ENCODE measurements around the gene FNBP1.

FNBP1 gene

DNA sequence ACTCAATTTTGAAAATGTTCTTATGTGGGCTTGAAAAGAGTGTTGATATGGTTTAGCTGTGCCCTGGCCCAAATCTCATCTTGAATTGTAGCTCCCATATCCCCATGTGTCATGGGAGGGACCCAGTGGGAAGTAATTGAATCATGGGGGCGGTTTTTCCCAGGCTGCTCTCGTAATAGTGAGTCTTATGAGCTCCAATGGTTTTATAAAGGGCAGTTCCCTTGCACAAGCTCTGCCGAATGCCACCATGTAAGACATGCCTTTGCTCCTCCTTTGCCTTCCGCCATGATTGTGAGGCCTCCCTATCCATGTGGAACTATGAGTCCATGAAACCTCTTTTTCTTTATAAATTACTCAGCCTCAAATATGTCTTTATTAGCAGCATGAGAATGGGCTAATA, 136.7 kb downstream of the FNBP1 start:
- TF ChIP-seq ZNF169 (tag by site-specific recombination; IDR thresholded peaks at IDR 0.05): no peak
- TF ChIP-seq ZNF341 (tag by site-specific recombination; IDR thresholded peaks at IDR 0.05; ENCODE audit: low read depth): no peak
- no peak for TF ChIP-seq HOXD13 (CRISPR knock-in tag; IDR thresholded peaks at IDR 0.05; ENCODE audit: borderline replicate concordance)
- TF ChIP-seq ZNF175 (tag by site-specific recombination; IDR thresholded peaks at IDR 0.05): no peak
- TF ChIP-seq ZNF670 (tag by site-specific recombination; IDR thresholded peaks at IDR 0.05; ENCODE audit: low read depth): no peak
- no peak for TF ChIP-seq ZNF529 (tag by site-specific recombination; IDR thresholded peaks at IDR 0.05; ENCODE audit: insufficient replicate concordance)
- no peak for TF ChIP-seq ZNF133 (tag by site-specific recombination; IDR thresholded peaks at IDR 0.05)
- no peak for TF ChIP-seq PATZ1 (tag by site-specific recombination; IDR thresholded peaks at IDR 0.05)
- TF ChIP-seq ZNF449 (tag by site-specific recombination; IDR thresholded peaks at IDR 0.05): no peak
- no peak for TF ChIP-seq ZSCAN23 (tag by site-specific recombination; IDR thresholded peaks at IDR 0.05)
- TF ChIP-seq ZNF580 (tag by site-specific recombination; IDR thresholded peaks at IDR 0.05): no peak
- TF ChIP-seq ZNF214 (tag by site-specific recombination; IDR thresholded peaks at IDR 0.05; ENCODE audit: borderline replicate concordance): no peak
- no peak for TF ChIP-seq ZNF274 (IDR thresholded peaks at IDR 0.05; ENCODE audit: low read length)
- TF ChIP-seq ZNF274 (tag by site-specific recombination; IDR thresholded peaks at IDR 0.05; ENCODE audit: borderline replicate concordance): no peak
- TF ChIP-seq ZEB2 (tag by site-specific recombination; IDR thresholded peaks at IDR 0.05): no peak
- TF ChIP-seq ZNF354C (tag by site-specific recombination; IDR thresholded peaks at IDR 0.05; ENCODE audit: borderline replicate concordance, low read depth): no peak
- TF ChIP-seq BCL11B (tag by site-specific recombination; IDR thresholded peaks at IDR 0.05; ENCODE audit: low read depth): no peak
- no peak for TF ChIP-seq ZNF621 (tag by site-specific recombination; IDR thresholded peaks at IDR 0.05)
- TF ChIP-seq, protein P1, sequence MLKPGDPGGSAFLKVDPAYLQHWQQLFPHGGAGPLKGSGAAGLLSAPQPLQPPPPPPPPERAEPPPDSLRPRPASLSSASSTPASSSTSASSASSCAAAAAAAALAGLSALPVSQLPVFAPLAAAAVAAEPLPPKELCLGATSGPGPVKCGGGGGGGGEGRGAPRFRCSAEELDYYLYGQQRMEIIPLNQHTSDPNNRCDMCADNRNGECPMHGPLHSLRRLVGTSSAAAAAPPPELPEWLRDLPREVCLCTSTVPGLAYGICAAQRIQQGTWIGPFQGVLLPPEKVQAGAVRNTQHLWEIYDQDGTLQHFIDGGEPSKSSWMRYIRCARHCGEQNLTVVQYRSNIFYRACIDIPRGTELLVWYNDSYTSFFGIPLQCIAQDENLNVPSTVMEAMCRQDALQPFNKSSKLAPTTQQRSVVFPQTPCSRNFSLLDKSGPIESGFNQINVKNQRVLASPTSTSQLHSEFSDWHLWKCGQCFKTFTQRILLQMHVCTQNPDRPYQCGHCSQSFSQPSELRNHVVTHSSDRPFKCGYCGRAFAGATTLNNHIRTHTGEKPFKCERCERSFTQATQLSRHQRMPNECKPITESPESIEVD (tag by site-specific recombination; IDR thresholded peaks at IDR 0.05): no peak
- TF ChIP-seq ZNF221 (tag by site-specific recombination; IDR thresholded peaks at IDR 0.05; ENCODE audit: borderline replicate concordance): no peak
- no peak for TF ChIP-seq ZBTB44 (tag by site-specific recombination; IDR thresholded peaks at IDR 0.05)
- H3K9me3 ChIP-seq (ENCODE audit: control insufficient read depth, insufficient read depth, low read depth, low read length): no peaks in the 10 kb centered on the region
- H3K36me3 ChIP-seq (ENCODE audit: control insufficient read depth in 2 of 2, insufficient read depth in 1 of 2, low read length in 2 of 2): peaks cover 3 to 34% of the 10 kb centered on the region in 2 experiments; a peak in 2 of 3 replicates
- H3K4me1 ChIP-seq (ENCODE audit: control insufficient read depth, insufficient read depth, low read length): no peaks in the 10 kb centered on the region
- no peak overlapping the region for H3K4me3 ChIP-seq (ENCODE audit: low read depth, low read length)
- H3K27ac ChIP-seq (ENCODE audit: extremely low read depth, low read depth, low read length): no peak overlapping the region
- CTCF ChIA-PET: interaction anchor here (1.0 kb wide), 1 partner anchor 180 kb away, joined by 4 read pairs; no protein-coding TSS in a partner anchor
- POLR2A ChIA-PET: no interaction called here
